Mucosa of descending colon (tissue), 3 donors: ENCODE results near the gene LDLRAD2. TPM values are rescaled to one million over a fixed set of nuclear protein-coding genes. Genes with fewer than 3 reads are reported as not detected.
"Not testable (repeated sequence)": the region's sequence is repeated elsewhere in the genome, so short reads cannot be mapped to it uniquely, and the experiment has no call there.

Source experiments
- ATAC-seq: fragments of 200-7000 bp; cut with Tn5 transposase; one replicate; pipeline ENCODE4 v1.9.1; 2020; ENCODE audit warnings: mild to moderate bottlenecking, moderate library complexity
- DNase-seq, 3 donors: peaks; one replicate each; pipeline ENCODE4 v3.0.0-alpha.2; 2020
- H3K36me3 ChIP-seq: fragments of 200-600 bp; one replicate; pipeline ENCODE4 v1.8.0; 2021; ENCODE audit warnings: low read depth, mild to moderate bottlenecking
- H3K4me1 ChIP-seq: fragments of 200-600 bp; one replicate; pipeline ENCODE4 v1.8.0; 2021; ENCODE audit warnings: low read depth, mild to moderate bottlenecking
- H3K4me3 ChIP-seq: fragments of 200-600 bp; one replicate; pipeline ENCODE4 v1.8.0; 2021; ENCODE audit warnings: mild to moderate bottlenecking
- H3K9me3 ChIP-seq: fragments of 200-600 bp; one replicate; pipeline ENCODE4 v1.8.0; 2021; ENCODE audit warnings: mild to moderate bottlenecking
- CTCF ChIP-seq: fragments of 200-600 bp; IDR thresholded peaks from one replicate; pipeline ENCODE4 v1.8.0; 2022; ENCODE audit warnings: antibody characterized with exemption, mild to moderate bottlenecking
- intact Hi-C, 2 donors: fragments of 100-400 bp; cut with DNase I in 1 of 2; cut with micrococcal nuclease in 1 of 2; formaldehyde crosslinking; loops; one replicate each; pipeline versions ENCODE4 v1.11.0 to v1.11.1; 2022; cut with DNase I, micrococcal nuclease
- total RNA-seq, 3 donors: library from RNA; stranded (reverse); fragmentation: NEBNext Ultra II Directional in 2 of 3; extraction: Animal tissue kit (Norgen Biotek cat#: 25700) in 2 of 3; gene quantifications; one replicate each; pipeline versions ENCODE4 v1.2.1 to v1.2.4, GENCODE V29; 2021 to 2023
- donor health status: DM: no; HTN: no; CAD: no; lungs with moderate emphysema.
- donor health status: DM: no; HTN: no; CAD: no.
- donor health status: DM: no; HTN: yes; CAD: no.

Gene LDLRAD2
- total RNA-seq, 3 donors from 2014 or later: 0.09 to 0.27 (median 0.19) TPM

DNA sequence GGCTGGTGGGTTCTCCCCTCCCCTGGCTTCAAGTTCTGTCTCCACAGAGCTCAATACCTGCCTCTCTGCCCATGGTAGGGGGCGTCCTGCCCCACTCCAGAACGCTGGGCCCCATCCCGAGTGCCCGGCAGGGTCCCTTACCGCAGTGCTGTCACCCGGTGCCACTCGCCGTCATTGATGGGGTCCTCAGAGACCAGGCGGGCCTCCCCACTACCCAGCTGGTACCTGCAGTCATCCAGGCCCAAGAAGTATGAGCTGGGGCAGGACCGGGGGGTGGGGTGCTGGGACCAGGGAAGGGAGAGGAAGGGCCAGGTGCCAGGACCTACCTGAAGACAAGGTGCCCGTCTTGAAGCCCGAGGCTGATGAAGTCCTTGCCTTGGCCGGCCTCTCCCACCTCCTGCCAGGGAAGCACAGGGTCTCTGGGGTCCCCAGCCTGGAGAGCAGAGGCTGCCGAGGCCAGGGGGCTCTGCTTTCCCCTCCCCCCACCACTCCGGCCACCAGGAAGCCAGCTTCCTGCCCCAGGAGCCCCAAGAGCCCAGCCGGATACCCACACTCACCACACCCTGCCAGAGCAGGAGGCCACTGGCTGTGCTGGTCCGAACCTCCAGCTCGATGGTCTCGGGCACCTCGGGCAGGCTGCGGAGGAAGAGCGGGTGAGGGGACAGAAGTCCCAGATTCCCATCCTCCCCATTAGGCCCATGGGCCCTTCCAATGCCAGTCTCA is 12.1 kb downstream of the LDLRAD2 start:
- H3K4me1 ChIP-seq: no peaks in the 10 kb centered on the region
- H3K9me3 ChIP-seq: no peaks in the 10 kb centered on the region
- peaks cover 4% of the 10 kb centered on the region for H3K36me3 ChIP-seq
- no peak overlapping the region for H3K4me3 ChIP-seq
- intact Hi-C loops: no loop called here
- no peak for ATAC-seq
- TF ChIP-seq CTCF: no peak
- DNase-seq: no peak

- TF ChIP-seq CTCF: no peak
- Histone ChIP-seq H3K4me3 (no peak overlapping the region), H3K36me3 (peaks cover 4% of the 10 kb centered on the region), H3K9me3 (no peaks in the 10 kb centered on the region), H3K4me1 (no peaks in the 10 kb centered on the region)
- intact Hi-C loops: no loop called here
- no peak for ATAC-seq
- DNase-seq: no peak
These were observed 12.9 kb downstream of the LDLRAD2 start for GRCh38 chr1:21824926-21825325.

DNA sequence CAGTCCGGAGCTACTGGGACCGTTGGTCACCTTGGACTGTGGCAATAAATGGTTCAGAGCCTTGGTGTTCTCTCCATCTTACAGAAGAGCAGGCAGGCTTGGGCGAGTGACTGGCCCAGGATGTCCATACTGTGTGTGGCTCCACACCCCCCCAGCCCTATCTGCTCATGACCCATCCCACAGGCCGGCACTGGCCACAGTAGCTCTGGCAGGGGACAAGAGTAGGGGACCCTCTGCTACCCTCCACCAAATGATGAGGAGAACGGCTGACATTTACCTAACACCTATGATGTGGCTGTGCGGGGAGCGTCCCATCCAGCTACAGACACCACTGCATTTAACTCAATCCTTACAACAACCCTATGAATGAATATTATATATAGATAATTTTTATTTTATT is 13.3 kb downstream of the LDLRAD2 start:
- H3K36me3 ChIP-seq: peaks cover 4% of the 10 kb centered on the region
- ATAC-seq: no peak

GRCh38 chr1:21826694-21827093 is 14.6 kb downstream of the LDLRAD2 start:
- intact Hi-C loops, H3K4me3 ChIP-seq, DNase-seq, ATAC-seq, H3K4me1 ChIP-seq, H3K9me3 ChIP-seq, H3K36me3 ChIP-seq: not testable (repeated sequence)

More for the DNA sequence above, 13.3 kb downstream of the LDLRAD2 start:
- no peak for TF ChIP-seq CTCF
- H3K9me3 ChIP-seq: no peaks in the 10 kb centered on the region
- intact Hi-C loops: no loop called here
- H3K4me1 ChIP-seq: no peaks in the 10 kb centered on the region
- H3K4me3 ChIP-seq: no peak overlapping the region
- no peak for DNase-seq

DNA sequence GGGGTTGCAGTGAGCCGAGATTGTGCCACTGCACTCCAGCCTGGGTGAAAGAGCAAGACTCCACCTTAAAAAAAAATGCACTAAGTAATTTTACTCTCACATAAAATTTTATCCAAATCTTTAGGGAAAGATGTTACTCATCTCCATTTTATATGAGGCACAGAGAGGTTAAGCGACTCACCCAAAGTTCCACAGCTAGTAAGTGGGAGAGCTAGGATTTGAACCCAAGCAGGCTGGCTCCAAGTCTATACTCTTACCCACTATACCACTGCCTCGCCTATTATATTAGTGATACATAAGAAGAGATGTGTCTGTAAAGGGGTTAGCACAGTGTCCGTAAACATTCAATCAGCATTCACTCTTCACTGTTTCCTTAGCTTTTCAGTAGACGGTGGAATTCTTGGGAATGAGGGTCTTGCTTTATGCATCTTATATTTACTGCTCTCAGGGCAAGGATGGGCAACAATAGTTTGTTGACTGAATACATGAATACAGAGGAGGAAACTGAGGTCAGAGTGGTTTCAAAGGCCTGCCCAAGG is 15.1 kb downstream of the LDLRAD2 start:
- H3K4me3 ChIP-seq: no peak overlapping the region
- DNase-seq (no peak), ATAC-seq (no peak)
- no peaks in the 10 kb centered on the region for H3K4me1 ChIP-seq
- no peak for TF ChIP-seq CTCF
- no peaks in the 10 kb centered on the region for H3K9me3 ChIP-seq
- intact Hi-C loops: no loop called here
- peaks cover 4% of the 10 kb centered on the region for H3K36me3 ChIP-seq

- H3K4me3 ChIP-seq: no peak overlapping the region
- H3K9me3 ChIP-seq: no peaks in the 10 kb centered on the region
- peaks cover 4% of the 10 kb centered on the region for H3K36me3 ChIP-seq
- TF ChIP-seq CTCF: no peak
- no peak for DNase-seq
- H3K4me1 ChIP-seq: no peaks in the 10 kb centered on the region
- ATAC-seq: no peak
- intact Hi-C loops: no loop called here
These were observed 16.0 kb downstream of the LDLRAD2 start for GRCh38 chr1:21828075-21828474.
